Suppressor macrophage treated with lipopolysaccharide for 4 hours (primary cell): Measurements from ENCODE around the gene RXFP4.
"Not testable (repeated sequence)": the region's sequence is repeated elsewhere in the genome, so short reads cannot be mapped to it uniquely, and the experiment has no call there.

Source experiments
- DNase-seq: peaks from one replicate; pipeline ENCODE4 v3.0.0-alpha.2; 2020

RXFP4 gene, protein sequence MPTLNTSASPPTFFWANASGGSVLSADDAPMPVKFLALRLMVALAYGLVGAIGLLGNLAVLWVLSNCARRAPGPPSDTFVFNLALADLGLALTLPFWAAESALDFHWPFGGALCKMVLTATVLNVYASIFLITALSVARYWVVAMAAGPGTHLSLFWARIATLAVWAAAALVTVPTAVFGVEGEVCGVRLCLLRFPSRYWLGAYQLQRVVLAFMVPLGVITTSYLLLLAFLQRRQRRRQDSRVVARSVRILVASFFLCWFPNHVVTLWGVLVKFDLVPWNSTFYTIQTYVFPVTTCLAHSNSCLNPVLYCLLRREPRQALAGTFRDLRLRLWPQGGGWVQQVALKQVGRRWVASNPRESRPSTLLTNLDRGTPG

GRCh38 chr1:155940993-155941844 lies at the start of gene RXFP4:
RXFP4 (plus strand) TSS chr1:155941638; CDS start chr1:155941710, 72 bp downstream.
- peak; percentile 12 for DNase-seq

GRCh38 chr1:155892796-155893195 lies 48.6 kb upstream of the RXFP4 start:
- no peak for DNase-seq

DNA sequence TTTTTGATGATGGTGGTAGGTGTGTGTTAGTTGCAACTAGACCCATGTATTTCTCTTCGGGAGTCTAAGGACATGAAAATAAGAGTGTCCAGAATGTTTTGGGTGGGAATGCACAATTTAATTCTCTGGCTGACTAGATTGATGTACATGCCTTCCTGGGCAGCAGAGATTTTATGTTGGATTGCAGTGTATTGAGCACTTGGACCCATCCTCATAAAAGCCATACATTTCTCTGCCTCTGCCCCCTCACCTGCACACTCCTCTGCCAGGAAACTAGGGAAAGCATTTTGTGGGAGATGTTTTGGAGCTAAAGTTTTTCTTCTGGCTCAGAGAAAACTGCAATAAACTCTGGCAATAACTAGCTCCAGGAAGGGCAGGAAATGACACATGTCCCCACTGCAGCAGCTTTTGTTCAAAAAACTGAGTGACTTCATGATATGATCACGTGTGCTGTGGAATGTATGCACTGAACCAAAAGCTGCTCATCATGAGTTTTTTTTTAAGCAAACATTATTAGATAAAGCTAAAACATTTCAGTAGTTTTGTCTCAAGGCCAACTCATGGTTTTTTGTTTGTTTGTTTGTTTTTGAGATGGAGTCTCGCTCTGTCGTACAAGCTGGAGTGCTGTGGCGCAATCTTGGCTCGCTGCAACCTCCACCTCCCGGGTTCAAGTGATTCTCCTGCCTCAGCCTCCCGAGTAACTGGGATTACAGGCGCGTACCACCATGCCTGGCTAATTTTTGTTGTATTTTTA lies 47.9 kb upstream of the RXFP4 start:
- peak; percentile 73 for DNase-seq

DNA sequence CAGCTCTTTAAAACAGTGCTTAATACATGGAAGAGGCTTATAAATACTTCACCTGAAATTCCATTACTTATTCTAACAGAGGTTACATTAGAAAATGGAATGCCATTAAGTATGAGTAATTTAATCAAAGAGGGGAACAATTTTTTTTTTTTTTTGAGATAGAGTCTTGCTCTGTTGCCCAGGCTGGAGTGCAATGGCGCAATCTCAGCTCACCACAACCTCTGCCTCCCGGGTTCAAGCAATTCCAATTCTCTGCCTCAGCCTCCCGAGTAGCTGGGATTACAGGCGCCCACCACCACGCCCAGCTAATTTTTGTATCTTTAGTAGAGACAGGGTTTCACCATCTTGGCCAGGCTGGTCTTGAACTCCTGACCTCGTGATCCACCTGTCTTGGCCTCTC lies 45.8 kb upstream of the RXFP4 start:
- not testable (repeated sequence) for DNase-seq

GRCh38 chr1:155896476-155896875 lies 45.0 kb upstream of the RXFP4 start:
- not testable (repeated sequence) for DNase-seq

- no peak for DNase-seq
Measured at GRCh38 chr1:155897746-155898145, 43.7 kb upstream of the RXFP4 start.

GRCh38 chr1:155898888-155899287 lies 42.5 kb upstream of the RXFP4 start:
- DNase-seq, result no peak

GRCh38 chr1:155899683-155900082 lies 41.8 kb upstream of the RXFP4 start:
- DNase-seq, result no peak

GRCh38 chr1:155900161-155900560 lies 41.3 kb upstream of the RXFP4 start:
- no peak for DNase-seq

GRCh38 chr1:155904261-155904660 lies 37.2 kb upstream of the RXFP4 start:
- no peak for DNase-seq

DNA sequence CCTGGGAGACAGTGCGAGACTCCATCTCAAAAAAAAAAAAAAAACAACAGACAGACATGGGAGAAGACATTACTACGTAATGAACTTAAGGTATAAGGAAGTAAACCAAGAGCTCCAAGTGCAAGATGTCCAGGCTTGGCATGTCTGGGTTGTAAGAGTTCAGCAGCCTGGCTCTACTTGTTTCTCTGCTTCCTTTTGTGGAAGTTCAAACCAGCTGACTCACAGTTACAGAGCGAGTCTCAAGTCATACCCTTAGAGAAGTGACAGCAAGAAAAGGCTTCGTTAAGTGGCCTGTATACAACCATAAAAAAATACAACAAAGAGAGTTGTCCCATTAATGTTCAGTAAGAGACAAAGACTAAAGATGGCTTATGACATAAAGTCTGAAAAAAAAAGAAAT lies 31.5 kb upstream of the RXFP4 start:
- DNase-seq, result peak; percentile 84

DNA sequence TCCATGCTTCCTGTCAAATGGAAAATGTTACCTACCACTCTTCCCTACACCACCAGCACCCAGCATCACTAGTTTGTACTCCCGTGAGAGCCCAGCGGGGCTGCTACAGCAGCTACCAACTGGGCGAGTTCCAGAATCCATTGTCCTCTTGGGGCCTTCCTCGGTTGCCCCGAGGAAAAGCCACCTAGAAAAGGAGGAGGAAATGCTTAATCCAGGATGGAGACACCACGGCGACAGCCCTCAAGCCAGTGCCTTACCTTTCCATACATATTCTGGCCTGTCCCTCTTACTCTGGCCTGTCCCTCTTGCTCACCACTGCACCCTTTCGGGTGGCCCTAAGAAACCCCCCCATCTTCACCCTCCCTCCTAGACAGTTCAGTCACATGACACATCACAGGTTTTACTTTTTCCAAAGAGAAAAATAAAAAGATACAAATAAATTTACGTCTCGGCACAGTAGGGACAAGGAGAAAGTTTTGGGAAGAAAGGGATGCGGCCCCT lies 30.8 kb upstream of the RXFP4 start:
- DNase-seq, result peak; percentile 26

DNA sequence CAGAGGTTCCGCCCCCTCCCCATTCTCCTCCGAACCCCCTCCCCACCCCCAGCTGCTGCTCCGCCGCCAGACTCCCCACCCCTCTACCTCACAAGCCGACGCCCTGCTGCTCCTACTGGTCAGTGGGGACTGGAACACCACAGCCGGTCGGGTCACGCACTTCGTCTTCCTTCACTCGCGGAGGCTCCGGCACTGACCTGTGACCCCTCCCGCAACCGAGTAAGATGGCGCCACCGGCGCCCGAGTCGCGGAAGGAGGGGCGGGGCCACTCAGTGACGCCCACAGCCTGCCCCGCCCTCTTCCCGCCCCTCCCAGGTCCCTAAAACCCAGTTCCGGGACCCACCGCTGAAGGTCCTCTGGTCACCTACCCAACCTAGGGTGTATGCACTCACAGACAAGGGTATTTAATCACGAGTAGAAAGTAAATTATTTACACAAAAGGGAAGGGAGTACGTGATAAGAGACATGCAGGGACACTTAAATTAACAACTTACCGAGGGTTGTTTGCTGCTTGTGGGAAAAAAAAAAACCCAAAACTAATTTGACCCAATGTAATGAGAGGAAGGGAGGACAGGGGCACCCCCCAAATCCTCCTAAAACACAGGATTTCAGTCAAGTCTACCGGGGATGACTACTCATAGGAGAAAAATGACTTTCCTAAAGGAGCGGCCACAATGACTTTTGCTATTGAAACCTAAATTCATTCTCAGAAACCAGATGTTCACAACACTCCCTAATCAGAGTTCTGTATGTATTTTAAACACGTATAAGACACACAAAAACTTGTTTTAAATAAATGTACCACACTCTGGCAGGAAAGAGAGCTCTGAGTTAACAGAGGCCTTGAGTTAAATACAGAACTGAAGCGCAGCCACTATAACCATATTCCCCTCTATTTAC lies 30.0 kb upstream of the RXFP4 start, which contains the start of gene RIT1:
TSS of gene RIT1 (minus strand) at position 194 of the 900 bp plus-strand sequence. CDS start 588 bp downstream, outside the sequence.
- DNase-seq, result peak; percentile 95

DNA sequence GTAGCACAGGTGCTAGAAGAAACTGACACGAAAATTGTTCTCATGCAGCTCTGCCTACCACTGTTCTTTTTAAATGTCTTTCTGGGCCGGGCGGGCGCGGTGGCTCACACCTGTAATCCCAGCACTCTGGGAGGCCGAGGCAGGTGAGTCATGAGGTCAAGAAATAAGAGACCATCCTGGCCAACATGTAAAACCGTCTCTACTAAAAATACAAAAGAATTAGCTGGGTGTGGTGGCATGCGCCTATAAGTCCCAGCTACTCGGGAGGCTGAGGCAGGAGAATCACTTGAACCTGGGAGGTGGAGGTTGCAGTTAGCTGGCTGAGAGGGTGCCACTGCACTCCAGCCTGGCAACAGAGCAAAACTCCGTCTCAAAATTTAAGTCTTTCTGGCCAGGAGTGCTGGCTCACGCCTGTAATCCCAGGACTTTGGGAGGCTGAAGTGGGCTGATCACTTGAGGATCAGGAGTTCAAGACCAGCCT lies 29.3 kb upstream of the RXFP4 start:
- no peak for DNase-seq

GRCh38 chr1:155913969-155914757 lies 27.3 kb upstream of the RXFP4 start:
- DNase-seq, result no peak

- DNase-seq, result no peak
Measured at GRCh38 chr1:155918660-155919059, 22.8 kb upstream of the RXFP4 start.

GRCh38 chr1:155919801-155920200 lies 21.6 kb upstream of the RXFP4 start:
- DNase-seq, result no peak

GRCh38 chr1:155920717-155921116 lies 20.7 kb upstream of the RXFP4 start:
- DNase-seq, result no peak

GRCh38 chr1:155925506-155925905 lies 15.9 kb upstream of the RXFP4 start:
- DNase-seq, result no peak

DNA sequence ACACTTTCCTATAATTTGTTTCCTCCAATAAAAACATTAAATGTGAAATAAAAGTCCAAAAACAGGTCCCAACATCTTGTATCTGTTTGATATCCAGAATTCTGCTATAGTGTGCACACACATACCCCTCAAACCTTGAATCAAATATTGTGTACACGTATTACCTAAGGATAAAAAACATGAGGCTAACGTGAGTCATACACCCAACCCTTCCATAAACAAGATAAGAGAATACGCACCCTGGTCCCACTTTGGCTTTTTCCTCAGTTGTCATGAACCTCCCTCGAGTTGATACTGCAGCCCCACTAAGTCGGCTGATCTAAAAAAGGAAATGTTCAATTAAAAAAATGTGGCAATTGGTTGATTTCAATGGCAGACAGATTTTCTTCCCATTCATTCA lies 12.4 kb upstream of the RXFP4 start:
- DNase-seq, result no peak

DNA sequence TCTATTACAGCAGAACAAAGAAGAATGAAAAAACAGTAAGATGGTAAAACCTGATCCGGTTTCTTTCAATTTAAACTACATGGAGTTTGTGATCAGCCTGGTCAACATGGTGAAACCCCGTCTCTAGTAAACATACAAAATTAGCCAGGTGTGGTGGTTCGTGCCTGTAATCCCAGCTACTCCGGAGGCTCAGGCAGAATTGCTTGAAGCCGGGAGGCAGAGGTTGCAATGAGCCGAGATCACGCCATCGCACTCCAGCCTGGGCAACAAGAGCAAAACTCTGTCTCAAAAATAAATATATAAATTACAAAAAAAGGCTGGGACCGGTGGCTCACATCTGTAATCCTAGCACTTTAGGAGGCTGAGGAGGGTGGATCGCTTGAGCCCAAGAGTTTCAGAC lies 10.7 kb upstream of the RXFP4 start:
- not testable (repeated sequence) for DNase-seq
